A549 (cell line): Measurements from ENCODE around the gene MARCO. TPM values are rescaled to one million over a fixed set of nuclear protein-coding genes. Genes with fewer than 3 reads are reported as not detected.

ENCODE experiments used
- ATAC-seq, 2 experiments: fragments of 200-7000 bp in 1 of 2; fragments of >200 bp in 1 of 2; cut with Nextera tagmentation in 1 of 2; cut with Tn5 transposase in 1 of 2; 3 replicates each; pipeline versions ENCODE4 v1.8.0 to v1.9.1; 2018 to 2020; ENCODE audit warnings: mild to moderate bottlenecking in 1 of 2, moderate library complexity in 1 of 2
- CTCF ChIA-PET: fragments of 300-600 bp; sonication (Branson Sonifier 250); formaldehyde crosslinking; extraction: SDS; loops from one replicate; lab custom pipeline; 2021; ENCODE audit warnings: antibody characterized with exemption, inconsistent platforms; lab: Yijun Ruan, JAX
- POLR2A ChIA-PET: fragments of 350-600 bp; formaldehyde crosslinking; extraction: SDS; loops from one replicate; lab custom pipeline; 2021; ENCODE audit warnings: antibody characterized with exemption, inconsistent platforms; lab: Yijun Ruan, JAX
- DNase-seq, 2 experiments: peaks; one replicate each; pipeline versions ENCODE4 v3.0.0 to v3.0.0-alpha.2; 2011 to 2016; ENCODE audit warnings: low read depth in 1 of 2, low spot score in 1 of 2
- FAIRE-seq: peaks from 2 replicates; lab custom pipeline; 2011; peaks lifted over from hg19 to GRCh38; lab: Jason Lieb, UNC
- H3K27ac ChIP-seq, 2 experiments: fragments of >200 bp; sonication (Bioruptor Twin); formaldehyde crosslinking; 3 replicates each; pipeline ENCODE4 v1.5.1; 2016 to 2017
- H3K4me1 ChIP-seq: fragments of >200 bp; sonication (Bioruptor Twin); formaldehyde crosslinking; 3 replicates; pipeline ENCODE4 v1.6.1; 2016
- H3K4me2 ChIP-seq: fragments of >200 bp; sonication (Bioruptor Twin); formaldehyde crosslinking; 3 replicates; pipeline ENCODE4 v1.6.1; 2016
- H3K4me3 ChIP-seq: fragments of >200 bp; sonication (Bioruptor Twin); formaldehyde crosslinking; 3 replicates; pipeline ENCODE4 v1.5.1; 2016
- H3K9me3 ChIP-seq: fragments of >200 bp; sonication (Bioruptor Twin); formaldehyde crosslinking; 3 replicates; pipeline ENCODE4 v1.6.1; 2016
- ATOH8 ChIP-seq: fragments of 250-450 bp; sonication (Bioruptor Pico); IDR thresholded peaks from 2 replicates; pipeline ENCODE4 v1.5.0; 2020; ENCODE audit warnings: low read depth, mild to moderate bottlenecking, moderate library complexity
- BCL3 ChIP-seq: fragments of >200 bp; sonication (Bioruptor Twin); formaldehyde crosslinking; IDR thresholded peaks from 3 replicates; pipeline ENCODE4 v1.6.1; 2016
- CBX2 ChIP-seq: fragments of 200-600 bp; sonication (generic); IDR thresholded peaks from 2 replicates; pipeline ENCODE4 v1.6.1; 2016; ENCODE audit warnings: low read depth, mild to moderate bottlenecking, borderline replicate concordance
- CEBPB ChIP-seq, 2 experiments: fragments of >200 bp in 1 of 2; sonication (Bioruptor Twin) in 1 of 2; formaldehyde crosslinking in 1 of 2; IDR thresholded peaks; 2 replicates each; pipeline ENCODE4 v1.6.1; 2012 to 2016
- CHD2 ChIP-seq: fragments of 150-350 bp; IDR thresholded peaks from 2 replicates; pipeline ENCODE4 v1.6.1; 2014; ENCODE audit warnings: low read length; ENCODE audit not compliant: partially characterized antibody
- CTCF ChIP-seq: fragments of >200 bp; sonication (Bioruptor Twin); formaldehyde crosslinking; IDR thresholded peaks from 3 replicates; pipeline ENCODE4 v1.5.1; 2016
- EHF ChIP-seq: fragments of 250-450 bp; sonication (Bioruptor Pico); IDR thresholded peaks from 2 replicates; pipeline ENCODE4 v1.5.0; 2020; ENCODE audit warnings: mild to moderate bottlenecking
- FOSB ChIP-seq: fragments of 250-450 bp; sonication (Bioruptor Pico); IDR thresholded peaks from 2 replicates; pipeline ENCODE4 v1.5.0; 2020; ENCODE audit warnings: mild to moderate bottlenecking, moderate library complexity
- GATA3 ChIP-seq: IDR thresholded peaks from 2 replicates; pipeline ENCODE4 v1.6.1; 2012; ENCODE audit warnings: borderline replicate concordance
- HES2 ChIP-seq: fragments of >200 bp; sonication (Bioruptor Twin); formaldehyde crosslinking; IDR thresholded peaks from 2 replicates; pipeline ENCODE4 v1.6.1; 2016
- HEYL ChIP-seq: fragments of 250-450 bp; sonication (Bioruptor Pico); IDR thresholded peaks from 2 replicates; pipeline ENCODE4 v1.8.0; 2021; ENCODE audit warnings: mild to moderate bottlenecking, moderate library complexity
- JUNB ChIP-seq: fragments of >200 bp; sonication (Bioruptor Twin); formaldehyde crosslinking; IDR thresholded peaks from 2 replicates; pipeline ENCODE4 v1.6.1; 2016
- MAFK ChIP-seq: fragments of 450-650 bp; IDR thresholded peaks from 2 replicates; pipeline ENCODE4 v1.6.1; 2014; ENCODE audit not compliant: partially characterized antibody
- NPAS2 ChIP-seq: fragments of 250-450 bp; sonication (Bioruptor Pico); IDR thresholded peaks from 2 replicates; pipeline ENCODE4 v1.8.0; 2022; ENCODE audit warnings: mild to moderate bottlenecking, moderate library complexity, borderline replicate concordance
- NR3C1 ChIP-seq: fragments of >200 bp; sonication (Bioruptor Twin); formaldehyde crosslinking; IDR thresholded peaks from 3 replicates; pipeline ENCODE4 v1.6.1; 2017
- RAD21 ChIP-seq, 2 experiments: fragments of >200 bp in 1 of 2; sonication (Bioruptor Twin) in 1 of 2; formaldehyde crosslinking in 1 of 2; IDR thresholded peaks in 1 of 2; conservative IDR thresholded peaks in 1 of 2; 2 replicates in 1 of 2; 3 replicates in 1 of 2; pipeline ENCODE4 v1.6.1; 2012 to 2018; ENCODE audit warnings: inconsistent platforms in 1 of 2
- RNF2 ChIP-seq: fragments of 200-600 bp; sonication (generic); IDR thresholded peaks from 2 replicates; pipeline ENCODE4 v1.6.1; 2016; ENCODE audit warnings: low read depth, mild to moderate bottlenecking, antibody characterized with exemption, moderate library complexity, borderline replicate concordance
- SMC3 ChIP-seq: fragments of >200 bp; sonication (Bioruptor Twin); formaldehyde crosslinking; IDR thresholded peaks from 3 replicates; pipeline ENCODE4 v1.6.1; 2018; ENCODE audit warnings: inconsistent platforms
- TFCP2L1 ChIP-seq: fragments of 250-450 bp; sonication (Bioruptor Pico); IDR thresholded peaks from 2 replicates; pipeline ENCODE4 v1.5.0; 2021; ENCODE audit warnings: mild to moderate bottlenecking
- TP53 ChIP-seq: fragments of 250-450 bp; sonication (Bioruptor Pico); IDR thresholded peaks from 2 replicates; pipeline ENCODE4 v1.5.0; 2021; ENCODE audit warnings: mild to moderate bottlenecking, moderate library complexity
- ZFP36 ChIP-seq: fragments of 450-650 bp; IDR thresholded peaks from 2 replicates; pipeline ENCODE4 v1.6.1; 2014; ENCODE audit warnings: borderline replicate concordance; ENCODE audit not compliant: partially characterized antibody
- ZSCAN20 ChIP-seq: fragments of 250-450 bp; sonication (Bioruptor Pico); IDR thresholded peaks from 2 replicates; pipeline ENCODE4 v1.8.0; 2022; ENCODE audit warnings: mild to moderate bottlenecking, moderate library complexity
- WGBS: methylation state at CpG from one replicate; pipeline ENCODE4 v1.1.6; 2017; ENCODE audit errors: missing lambda C conversion rate; 5-methylcytosine and 5-hydroxymethylcytosine counted together
- polyA plus RNA-seq, 4 experiments: library from polyadenylated mRNA; depleted of rRNA in 3 of 4; stranded (reverse); fragments of >200 nt; fragmentation: RNase III in 1 of 4; extraction: RNeasy Plus Mini Kit Qiagen cat#74134 plus additional on column Dnase treatment in 1 of 4; gene quantifications; 2 replicates in 3 of 4; 3 replicates in 1 of 4; pipeline ENCODE4 v1.2.3, GENCODE V29; 2011 to 2017
- TF ChIP-seq, protein P1 (sequence below): IDR thresholded peaks from 2 replicates; pipeline ENCODE4 v1.6.1; 2012
- TF ChIP-seq, protein P2 (sequence below): fragments of 200-600 bp; sonication (generic); IDR thresholded peaks from 2 replicates; pipeline ENCODE4 v1.6.1; 2016; ENCODE audit warnings: antibody characterized with exemption, mild to moderate bottlenecking, moderate library complexity

The MARCO gene
- polyA plus RNA-seq, 2 of the 4 experiments (the other 2 are of a cell fraction) = 0.05 TPM; not detected in 1

GRCh38 chr2:119013671-119014070 is 71.7 kb downstream of the MARCO start:
- ATAC-seq (no peak), FAIRE-seq (no peak), DNase-seq (no peak)
- ChIA-PET CTCF (interaction anchor here (0.7 to 4.2 kb wide), 6 partner anchors 8 to 277 kb away, joined by 3 to 61 read pairs (median 3); no protein-coding TSS in a partner anchor), POLR2A (no interaction called here)
- H3K4me2 ChIP-seq = no peak overlapping the region
- no peaks in the 10 kb centered on the region for H3K4me1 ChIP-seq
- WGBS = 67% methylated on average over 4 of the region's 4 CpGs
- no peak overlapping the region for H3K4me3 ChIP-seq
- H3K9me3 ChIP-seq = no peaks in the 10 kb centered on the region
- H3K27ac ChIP-seq = no peak overlapping the region
- TF ChIP-seq CBX2 (no peak), ZFP36 (no peak)

DNA sequence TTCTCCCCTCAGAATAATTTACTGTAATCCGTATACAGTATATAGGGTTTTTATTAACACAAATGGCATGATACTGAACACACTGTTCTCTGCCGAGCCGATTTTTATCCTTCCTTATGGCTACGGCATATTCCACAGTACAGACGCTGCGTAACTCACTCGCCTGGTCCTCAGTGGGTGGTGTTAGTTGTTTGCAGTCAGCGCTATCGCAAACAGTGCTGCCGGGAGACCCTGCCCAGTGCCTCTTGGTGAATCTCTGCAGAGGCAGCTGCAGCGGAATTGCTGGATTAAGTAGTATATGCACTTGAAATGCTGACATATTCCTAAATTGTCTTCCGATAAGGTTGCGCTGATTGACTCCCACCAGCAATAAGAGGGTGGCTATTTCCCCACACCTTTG is 73.9 kb downstream of the MARCO start:
- no peak overlapping the region for H3K27ac ChIP-seq
- 54% methylated on average over 13 of the region's 13 CpGs for WGBS
- CTCF ChIA-PET = interaction anchor here (1.4 to 1.8 kb wide), 2 partner anchors 219 to 275 kb away, joined by 3 to 7 read pairs; no protein-coding TSS in a partner anchor
- no peak overlapping the region for H3K4me2 ChIP-seq
- DNase-seq = no peak
- no peak for TF ChIP-seq ATOH8 (CRISPR knock-in tag)
- no peak for TF ChIP-seq RAD21 (conservative IDR thresholded peaks at IDR 0.05 in 1 of 2, IDR thresholded peaks at IDR 0.05 in 1 of 2)
- TF ChIP-seq CTCF = no peak
- TF ChIP-seq TFCP2L1 (CRISPR knock-in tag) = no peak
- no peak for TF ChIP-seq CBX2
- no peak for TF ChIP-seq FOSB (CRISPR knock-in tag)
- TF ChIP-seq MAFK = no peak
- no peak for TF ChIP-seq NR3C1
- no peak for TF ChIP-seq CEBPB (IDR thresholded peaks at IDR 0.05)
- TF ChIP-seq EHF = no peak
- no peak for TF ChIP-seq JUNB
- TF ChIP-seq NPAS2 (CRISPR knock-in tag) = no peak
- TF ChIP-seq SMC3 = no peak
- no peak for TF ChIP-seq GATA3
- no peak for TF ChIP-seq HES2
- no peak overlapping the region for H3K4me3 ChIP-seq
- FAIRE-seq = no peak
- POLR2A ChIA-PET = no interaction called here
- H3K9me3 ChIP-seq = no peaks in the 10 kb centered on the region
- ATAC-seq = no peak
- no peaks in the 10 kb centered on the region for H3K4me1 ChIP-seq

GRCh38 chr2:119019521-119019920 is 77.5 kb downstream of the MARCO start:
- ChIA-PET CTCF (interaction anchor here (1.2 kb wide), 2 partner anchors 8 to 9 kb away, joined by 3 read pairs; no protein-coding TSS in a partner anchor), POLR2A (no interaction called here)
- ATAC-seq (no peak), FAIRE-seq (no peak), DNase-seq (no peak)
- H3K27ac ChIP-seq = no peak overlapping the region
- H3K9me3 ChIP-seq = no peaks in the 10 kb centered on the region
- no peak overlapping the region for H3K4me2 ChIP-seq
- no peaks in the 10 kb centered on the region for H3K4me1 ChIP-seq
- no peak overlapping the region for H3K4me3 ChIP-seq
- TF ChIP-seq RNF2 (no peak), TP53 (CRISPR knock-in tag) (no peak), CHD2 (no peak), BCL3 (no peak), ZSCAN20 (CRISPR knock-in tag) (no peak), ATOH8 (CRISPR knock-in tag) (no peak), FOSB (CRISPR knock-in tag) (no peak), HEYL (no peak)
- TF ChIP-seq, protein P1, sequence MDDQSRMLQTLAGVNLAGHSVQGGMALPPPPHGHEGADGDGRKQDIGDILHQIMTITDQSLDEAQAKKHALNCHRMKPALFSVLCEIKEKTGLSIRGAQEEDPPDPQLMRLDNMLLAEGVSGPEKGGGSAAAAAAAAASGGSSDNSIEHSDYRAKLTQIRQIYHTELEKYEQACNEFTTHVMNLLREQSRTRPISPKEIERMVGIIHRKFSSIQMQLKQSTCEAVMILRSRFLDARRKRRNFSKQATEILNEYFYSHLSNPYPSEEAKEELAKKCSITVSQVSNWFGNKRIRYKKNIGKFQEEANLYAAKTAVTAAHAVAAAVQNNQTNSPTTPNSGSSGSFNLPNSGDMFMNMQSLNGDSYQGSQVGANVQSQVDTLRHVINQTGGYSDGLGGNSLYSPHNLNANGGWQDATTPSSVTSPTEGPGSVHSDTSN = no peak
- TF ChIP-seq, protein P2, sequence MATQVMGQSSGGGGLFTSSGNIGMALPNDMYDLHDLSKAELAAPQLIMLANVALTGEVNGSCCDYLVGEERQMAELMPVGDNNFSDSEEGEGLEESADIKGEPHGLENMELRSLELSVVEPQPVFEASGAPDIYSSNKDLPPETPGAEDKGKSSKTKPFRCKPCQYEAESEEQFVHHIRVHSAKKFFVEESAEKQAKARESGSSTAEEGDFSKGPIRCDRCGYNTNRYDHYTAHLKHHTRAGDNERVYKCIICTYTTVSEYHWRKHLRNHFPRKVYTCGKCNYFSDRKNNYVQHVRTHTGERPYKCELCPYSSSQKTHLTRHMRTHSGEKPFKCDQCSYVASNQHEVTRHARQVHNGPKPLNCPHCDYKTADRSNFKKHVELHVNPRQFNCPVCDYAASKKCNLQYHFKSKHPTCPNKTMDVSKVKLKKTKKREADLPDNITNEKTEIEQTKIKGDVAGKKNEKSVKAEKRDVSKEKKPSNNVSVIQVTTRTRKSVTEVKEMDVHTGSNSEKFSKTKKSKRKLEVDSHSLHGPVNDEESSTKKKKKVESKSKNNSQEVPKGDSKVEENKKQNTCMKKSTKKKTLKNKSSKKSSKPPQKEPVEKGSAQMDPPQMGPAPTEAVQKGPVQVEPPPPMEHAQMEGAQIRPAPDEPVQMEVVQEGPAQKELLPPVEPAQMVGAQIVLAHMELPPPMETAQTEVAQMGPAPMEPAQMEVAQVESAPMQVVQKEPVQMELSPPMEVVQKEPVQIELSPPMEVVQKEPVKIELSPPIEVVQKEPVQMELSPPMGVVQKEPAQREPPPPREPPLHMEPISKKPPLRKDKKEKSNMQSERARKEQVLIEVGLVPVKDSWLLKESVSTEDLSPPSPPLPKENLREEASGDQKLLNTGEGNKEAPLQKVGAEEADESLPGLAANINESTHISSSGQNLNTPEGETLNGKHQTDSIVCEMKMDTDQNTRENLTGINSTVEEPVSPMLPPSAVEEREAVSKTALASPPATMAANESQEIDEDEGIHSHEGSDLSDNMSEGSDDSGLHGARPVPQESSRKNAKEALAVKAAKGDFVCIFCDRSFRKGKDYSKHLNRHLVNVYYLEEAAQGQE = no peak
